Stomach (tissue), 9 donors: ENCODE measurements around the gene ACSL5. TPM values are rescaled to one million over a fixed set of nuclear protein-coding genes. Genes with fewer than 3 reads are reported as not detected.

Source experiments
- DNase-seq, 2 donors: peaks; one replicate each; pipeline versions ENCODE4 v3.0.0 to v3.0.0-alpha.2; 2013 to 2019
- H3K27ac ChIP-seq, 5 donors: fragments of 200-600 bp in 4 of 5; sonication (generic) in 4 of 5; one replicate each; pipeline ENCODE4 v1.5.1; 2013 to 2019; ENCODE audit warnings: mild to moderate bottlenecking in 1 of 5, moderate library complexity in 1 of 5
- H3K27me3 ChIP-seq, 3 donors: fragments of 200-600 bp; sonication (generic); one replicate each; pipeline ENCODE4 v1.5.1; 2017 to 2019; ENCODE audit warnings: mixed run types in 1 of 3
- H3K36me3 ChIP-seq, 4 donors: fragments of 200-600 bp; sonication (generic); 1 replicate in 3 of 4; 2 replicates in 1 of 4; pipeline ENCODE4 v1.5.1; 2016 to 2019
- H3K4me1 ChIP-seq, 4 donors: fragments of 200-600 bp; sonication (generic); one replicate each; pipeline ENCODE4 v1.5.1; 2016 to 2019
- H3K4me3 ChIP-seq, 4 donors: fragments of 200-600 bp; sonication (generic) in 3 of 4; one replicate each; pipeline ENCODE4 v1.5.1; 2016 to 2019; ENCODE audit warnings: mild to moderate bottlenecking in 1 of 4
- H3K9me3 ChIP-seq, 4 donors: fragments of 200-600 bp; sonication (generic); one replicate each; pipeline ENCODE4 v1.5.1; 2016 to 2019
- CTCF ChIP-seq, 7 experiments: fragments of 450-650 bp in 4 of 7; fragments of 200-600 bp in 3 of 7; sonication (generic) in 3 of 7; IDR thresholded peaks; one replicate each; pipeline ENCODE4 v1.5.1; 2016 to 2019; ENCODE audit warnings: antibody characterized with exemption in 7 of 7, control low read depth in 2 of 7, mild to moderate bottlenecking in 1 of 7
- EP300 ChIP-seq: sonication (generic); formaldehyde crosslinking; IDR thresholded peaks from one replicate; pipeline ENCODE4 v1.6.1; 2017; ENCODE audit warnings: antibody characterized with exemption
- POLR2A ChIP-seq, 4 donors: fragments of 450-650 bp; IDR thresholded peaks; one replicate each; pipeline ENCODE4 v1.6.1; 2016; ENCODE audit warnings: antibody characterized with exemption in 4 of 4, control low read depth in 2 of 4, mild to moderate bottlenecking in 1 of 4, moderate library complexity in 1 of 4
- POLR2AphosphoS5 ChIP-seq, 3 donors: sonication (generic); formaldehyde crosslinking; IDR thresholded peaks; one replicate each; pipeline ENCODE4 v1.6.1; 2016; ENCODE audit warnings: antibody characterized with exemption in 3 of 3
- WGBS, 5 donors: extraction: QIAGEN DNeasy Blood & Tissue Kit in 3 of 5; methylation state at CpG; one replicate each; pipeline versions ENCODE4 v1.1.5 to v1.1.7; 2013 to 2018; 5-methylcytosine and 5-hydroxymethylcytosine counted together
- intact Hi-C: fragments of 100-400 bp; cut with DNase I; formaldehyde crosslinking; loops from one replicate; pipeline ENCODE4 v1.15.1; 2023; ENCODE audit warnings: low total_unique reads
- polyA plus RNA-seq, 3 donors: library from polyadenylated mRNA; stranded (reverse); fragments of 200-250 nt; gene quantifications; one replicate each; pipeline ENCODE4 v1.2.3, GENCODE V29; 2013
- total RNA-seq, 5 donors: library from RNA; depleted of rRNA; stranded (reverse); fragments of >200 nt; gene quantifications; one replicate each; pipeline versions ENCODE4 v1.1.0 to v1.2.3, GENCODE V29; 2014 to 2016
- donor health status: healthy with polysubstance abuse.
- donor health status: Bipolar disorder and iron deficiency.
- donor health status: healthy.

Gene ACSL5
- total and polyA plus RNA-seq, 8 donors, result 4.9 to 144 (median 16.6) TPM

GRCh38 chr10:112407696-112408095 lies 33.8 kb downstream of the ACSL5 start:
- WGBS, 5 donors, result 34 to 75% (median 44%) methylated on average over 1 of the region's 1 CpG
- H3K9me3 ChIP-seq, result no peaks in the 10 kb centered on the region
- H3K27me3 ChIP-seq, result no peaks in the 10 kb centered on the region
- H3K4me3 ChIP-seq, result no peak overlapping the region
- H3K36me3 ChIP-seq, result peaks cover 3 to 95% (median 75%) of the 10 kb centered on the region in 4 donors
- no peak for DNase-seq
- intact Hi-C loops, result no loop called here
- TF ChIP-seq POLR2AphosphoS5 (IDR thresholded peaks at IDR 0.05) (no peak), EP300 (no peak), POLR2A (IDR thresholded peaks at IDR 0.05) (no peak), CTCF (IDR thresholded peaks at IDR 0.05) (no peak)
- peaks cover 0 to 3% (median 1%) of the 10 kb centered on the region in 4 donors for H3K4me1 ChIP-seq
- H3K27ac ChIP-seq, result no peak overlapping the region

GRCh38 chr10:112409299-112409698 lies 35.4 kb downstream of the ACSL5 start:
- no peak overlapping the region for H3K4me3 ChIP-seq
- H3K27me3 ChIP-seq, result no peaks in the 10 kb centered on the region
- WGBS, 5 donors, result 60 to 85% (median 66%) methylated on average over 2 of the region's 2 CpGs
- H3K27ac ChIP-seq, result no peak overlapping the region
- DNase-seq, result no peak
- TF ChIP-seq POLR2A (IDR thresholded peaks at IDR 0.05) (no peak), POLR2AphosphoS5 (IDR thresholded peaks at IDR 0.05) (no peak), CTCF (IDR thresholded peaks at IDR 0.05) (no peak), EP300 (no peak)
- H3K36me3 ChIP-seq, result peaks cover 3 to 98% (median 82%) of the 10 kb centered on the region in 4 donors
- H3K9me3 ChIP-seq, result no peaks in the 10 kb centered on the region
- H3K4me1 ChIP-seq, result no peaks in the 10 kb centered on the region
- intact Hi-C loops, result no loop called here

- 63 to 83% (median 76%) methylated on average over 4 of the region's 4 CpGs for WGBS, 5 donors
- Histone ChIP-seq H3K4me3 (no peak overlapping the region), H3K27me3 (no peaks in the 10 kb centered on the region), H3K36me3 (peaks cover 3 to 98% (median 79%) of the 10 kb centered on the region in 4 donors), H3K4me1 (no peaks in the 10 kb centered on the region), H3K9me3 (no peaks in the 10 kb centered on the region), H3K27ac (no peak overlapping the region)
- intact Hi-C loops, result no loop called here
- TF ChIP-seq POLR2AphosphoS5 (IDR thresholded peaks at IDR 0.05) (no peak), EP300 (no peak), CTCF (IDR thresholded peaks at IDR 0.05) (no peak), POLR2A (IDR thresholded peaks at IDR 0.05) (no peak)
- no peak for DNase-seq
Measured at GRCh38 chr10:112409755-112410154, 35.8 kb downstream of the ACSL5 start.

GRCh38 chr10:112412696-112413095 lies 38.8 kb downstream of the ACSL5 start:
- no peak overlapping the region for H3K4me3 ChIP-seq
- H3K36me3 ChIP-seq, result peaks cover 6 to 96% (median 70%) of the 10 kb centered on the region in 4 donors
- no peaks in the 10 kb centered on the region for H3K4me1 ChIP-seq
- TF ChIP-seq POLR2AphosphoS5 (IDR thresholded peaks at IDR 0.05) (no peak), EP300 (no peak), CTCF (IDR thresholded peaks at IDR 0.05) (no peak), POLR2A (IDR thresholded peaks at IDR 0.05) (no peak)
- no peaks in the 10 kb centered on the region for H3K27me3 ChIP-seq
- intact Hi-C loops, result no loop called here
- no peak overlapping the region for H3K27ac ChIP-seq
- no peak for DNase-seq
- no peaks in the 10 kb centered on the region for H3K9me3 ChIP-seq
- WGBS, 5 donors, result 90 to 97% (median 93%) methylated on average over 2 of the region's 2 CpGs
